HG02763 (cell line): ENCODE data around the gene SBK3.
"Not testable (repeated sequence)": the region's sequence is repeated elsewhere in the genome, so short reads cannot be mapped to it uniquely, and the experiment has no call there.

Source experiments
- ATAC-seq: cut with Tn5 transposase; IDR thresholded peaks from one replicate; pipeline ENCODE4 v1.9.1; 2021; ENCODE audit warnings: mild to moderate bottlenecking, moderate library complexity; ENCODE audit not compliant: unreplicated experiment

Gene SBK3

DNA sequence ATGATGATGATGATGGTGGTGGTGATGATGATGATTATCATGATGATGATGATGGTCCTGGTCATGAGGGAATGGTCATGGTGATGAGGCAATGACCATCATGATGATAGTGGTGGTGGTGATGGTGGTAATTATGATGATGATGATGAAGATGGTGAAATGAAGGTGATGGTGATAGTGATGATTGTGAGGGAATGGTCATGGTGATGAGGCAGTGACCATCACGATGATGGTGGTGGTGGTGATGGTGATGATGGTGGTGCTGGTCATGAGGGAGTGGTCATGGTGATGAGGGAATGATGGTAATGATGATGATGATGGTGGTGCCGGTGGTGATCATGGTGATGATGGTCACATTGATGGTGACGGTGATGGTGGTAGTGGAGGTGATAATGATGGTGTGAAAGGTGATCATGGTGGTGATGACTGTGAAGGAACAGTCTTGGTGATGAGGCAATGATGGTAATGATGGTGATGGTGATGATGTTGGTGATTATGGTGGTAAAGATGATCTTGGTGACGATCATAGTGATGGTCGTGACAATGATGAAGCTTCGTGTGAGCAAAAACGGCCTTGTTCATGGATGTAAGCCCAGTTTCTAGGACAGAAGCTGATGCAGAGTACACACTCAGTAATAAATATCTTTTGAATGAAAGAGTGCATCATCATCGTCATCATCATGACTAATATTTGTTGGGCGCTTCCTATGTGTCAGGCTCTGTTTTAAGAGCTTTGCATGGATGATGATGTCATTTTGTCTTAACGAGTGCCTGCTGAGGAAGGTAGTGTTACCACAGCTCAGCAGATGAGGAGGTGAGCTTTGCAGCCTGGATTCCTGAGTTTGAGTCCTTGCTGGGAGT lies 25.7 kb downstream of the SBK3 start:
- ATAC-seq: no peak

DNA sequence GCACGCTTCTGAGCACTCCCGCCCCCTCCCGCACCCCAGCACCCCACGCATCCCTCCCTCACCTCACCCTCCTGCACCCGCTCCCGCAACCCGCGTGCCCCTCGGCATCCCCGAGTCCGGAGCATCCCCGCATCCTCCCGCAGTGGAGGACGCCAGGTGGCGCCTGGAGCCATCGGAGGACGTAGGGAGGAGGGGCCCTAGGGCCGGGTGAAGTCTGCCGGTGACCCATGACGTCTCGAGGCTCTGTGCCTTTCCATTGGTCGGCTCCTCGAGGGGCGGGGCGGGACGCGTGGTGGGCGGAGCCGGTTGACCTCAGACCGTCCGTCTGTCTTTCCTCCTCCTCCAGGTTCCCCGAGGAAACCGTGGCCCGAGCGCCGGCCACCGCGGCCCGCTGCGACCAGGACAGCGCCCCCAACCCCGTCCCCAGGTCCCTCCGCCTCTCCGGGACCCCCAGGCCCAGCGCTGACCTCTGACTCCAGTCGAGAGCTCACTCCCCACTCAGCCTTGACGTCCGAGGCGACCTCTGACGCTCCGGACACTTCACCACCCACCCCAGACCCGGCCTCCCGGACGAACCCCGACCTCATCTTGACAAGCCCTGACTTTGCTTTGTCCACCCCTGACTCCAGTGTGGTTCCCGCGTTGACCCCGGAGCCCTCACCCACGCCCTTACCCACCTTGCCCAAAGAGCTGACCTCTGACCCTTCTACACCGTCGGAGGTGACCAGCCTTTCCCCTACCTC lies 28.3 kb downstream of the SBK3 start:
- peak; percentile 98 for ATAC-seq

DNA sequence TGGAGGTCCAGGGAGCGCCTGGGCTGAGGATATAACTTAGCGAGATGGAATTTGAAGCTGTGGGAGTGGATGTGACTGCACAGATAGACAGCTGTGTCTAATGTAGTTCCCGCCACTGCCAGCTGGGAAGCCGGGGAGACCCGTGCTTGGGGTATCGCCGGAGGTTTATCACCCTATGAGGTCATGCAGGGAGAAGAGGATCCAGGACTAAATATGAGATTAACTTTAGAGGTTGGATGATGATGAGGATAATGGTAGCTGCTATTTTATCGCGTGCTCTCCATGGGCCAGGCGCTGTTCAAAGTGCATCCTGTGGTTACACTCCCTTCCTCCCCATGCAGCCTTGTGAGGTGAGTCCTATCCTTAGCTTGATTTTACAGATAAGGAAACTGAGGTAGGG lies 37.2 kb downstream of the SBK3 start:
- no peak for ATAC-seq

DNA sequence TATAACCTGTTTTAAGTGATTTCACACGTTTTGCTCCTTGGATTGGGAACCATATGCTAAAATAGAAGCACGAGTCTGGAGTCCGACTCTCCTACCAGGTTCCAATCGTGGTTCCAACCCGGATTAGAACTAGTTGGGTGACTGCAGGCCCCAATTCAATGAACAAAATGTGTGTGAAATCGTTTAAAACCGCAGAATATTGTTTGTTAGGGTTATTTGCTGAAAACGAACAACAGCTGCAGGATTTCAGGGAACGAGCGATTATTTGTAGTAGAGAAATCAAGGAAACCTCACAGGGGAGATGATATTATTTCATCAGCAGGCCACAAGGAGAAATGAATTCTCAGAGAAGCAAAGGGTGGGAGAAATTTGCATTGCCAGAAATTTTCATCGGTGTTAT lies 40.4 kb downstream of the SBK3 start:
- ATAC-seq: no peak

DNA sequence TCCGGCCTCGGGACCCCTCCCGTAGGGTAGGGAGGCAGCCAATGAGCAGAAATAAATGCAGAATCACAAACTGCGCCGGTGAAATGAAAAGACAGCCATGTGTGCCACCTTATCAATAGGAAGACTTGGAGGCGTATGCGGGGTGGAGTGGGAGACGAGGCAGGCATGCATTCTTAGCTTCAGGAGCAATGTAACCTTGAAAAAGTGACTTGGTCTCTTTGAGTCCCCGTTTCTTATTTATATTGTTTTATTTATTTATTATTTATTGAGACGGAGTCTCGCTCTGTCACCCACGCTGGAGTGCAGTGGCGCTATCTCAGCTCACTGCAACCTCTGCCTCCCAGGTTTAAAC lies 41.1 kb downstream of the SBK3 start:
- no peak for ATAC-seq

DNA sequence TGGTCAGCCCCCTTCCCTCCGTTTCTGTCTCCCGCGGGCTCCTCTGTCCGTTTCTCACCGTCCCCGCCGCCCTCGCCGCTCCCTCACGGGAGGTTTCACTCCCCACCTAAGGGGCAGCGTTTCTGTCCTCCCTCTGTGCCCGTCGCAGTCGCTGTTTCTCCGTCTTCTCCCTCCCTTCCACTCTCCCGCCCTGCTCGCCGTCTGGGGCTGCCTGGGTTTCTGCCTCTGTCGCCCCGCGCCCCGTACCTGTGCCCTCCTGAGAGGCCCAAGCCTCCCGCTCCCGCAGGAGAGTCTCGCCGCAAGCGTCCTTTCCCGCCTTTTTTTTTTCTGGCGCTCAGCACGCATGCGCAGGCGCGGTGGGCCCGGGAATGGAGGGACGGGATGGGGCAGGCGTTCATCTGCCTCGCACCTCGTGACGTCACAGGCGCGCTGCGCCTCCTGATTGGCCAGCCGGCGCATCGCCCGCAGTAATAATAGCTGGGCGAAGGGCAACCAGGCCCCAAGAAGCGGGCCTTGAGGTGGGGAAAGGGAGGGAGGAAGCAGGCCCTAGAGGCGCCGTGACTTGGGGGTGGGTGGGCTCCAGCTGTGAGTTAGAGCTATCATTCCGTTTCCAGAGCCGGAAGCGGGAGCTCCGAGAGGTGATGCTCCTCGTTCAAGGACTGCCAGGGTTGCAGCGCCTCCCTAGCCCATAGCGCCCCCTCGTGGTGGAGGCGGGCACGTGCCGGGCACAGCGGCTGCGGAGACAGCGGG lies 41.7 kb downstream of the SBK3 start:
- ATAC-seq: peak; percentile 89

DNA sequence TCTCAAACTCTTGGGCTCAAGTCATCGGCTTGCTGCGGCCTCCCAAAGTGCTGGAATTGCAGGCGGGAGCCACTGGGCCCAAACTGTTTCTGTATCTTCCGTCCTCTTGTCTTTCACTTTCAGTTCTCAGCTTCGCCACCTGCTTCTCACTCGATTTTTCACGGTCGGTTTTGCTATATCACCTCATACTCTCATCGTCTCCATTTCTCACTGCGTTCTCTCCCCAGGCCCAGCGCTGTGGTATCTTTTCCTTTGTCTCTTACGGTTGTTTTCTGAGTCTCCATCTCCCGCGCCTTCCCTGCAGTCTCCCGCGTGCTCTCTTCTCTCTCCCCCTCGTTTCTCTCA lies 42.2 kb downstream of the SBK3 start:
- no peak for ATAC-seq

DNA sequence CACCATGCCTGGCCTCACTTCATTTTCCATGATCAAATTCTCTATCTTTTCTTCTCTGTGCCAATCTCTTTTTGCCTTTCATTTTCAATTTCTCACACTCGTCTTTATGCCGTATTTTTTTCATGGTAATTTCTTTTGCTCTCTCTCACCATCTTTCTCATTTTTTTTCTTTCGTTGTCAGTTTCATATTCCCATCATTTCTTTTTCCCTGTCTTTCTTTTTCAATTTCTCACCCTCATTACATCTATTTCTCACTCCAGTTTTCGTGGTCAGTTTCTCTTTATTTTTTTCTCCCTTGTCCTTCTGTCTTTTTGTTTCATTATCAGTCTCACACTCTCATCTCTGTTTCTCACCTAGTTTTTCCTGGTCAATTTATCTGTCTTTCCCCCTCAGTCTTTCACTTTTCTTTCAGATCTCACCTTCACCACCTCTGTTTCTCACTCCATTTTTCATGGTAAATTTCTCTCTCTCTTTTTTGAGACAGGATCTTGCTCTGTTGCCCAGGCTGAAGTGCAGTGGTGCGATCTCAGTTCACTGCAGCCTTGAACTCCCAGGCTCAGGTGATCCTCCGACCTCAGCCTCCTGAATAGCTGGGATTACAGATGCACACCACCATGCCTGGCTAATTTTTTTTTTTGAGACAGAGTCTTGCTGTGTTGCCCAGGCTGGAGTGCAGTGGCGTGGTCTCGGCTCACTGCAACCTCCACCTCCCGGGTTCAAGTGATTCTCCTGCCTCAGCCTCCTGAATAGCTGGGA lies 43.0 kb downstream of the SBK3 start:
- ATAC-seq: no peak

DNA sequence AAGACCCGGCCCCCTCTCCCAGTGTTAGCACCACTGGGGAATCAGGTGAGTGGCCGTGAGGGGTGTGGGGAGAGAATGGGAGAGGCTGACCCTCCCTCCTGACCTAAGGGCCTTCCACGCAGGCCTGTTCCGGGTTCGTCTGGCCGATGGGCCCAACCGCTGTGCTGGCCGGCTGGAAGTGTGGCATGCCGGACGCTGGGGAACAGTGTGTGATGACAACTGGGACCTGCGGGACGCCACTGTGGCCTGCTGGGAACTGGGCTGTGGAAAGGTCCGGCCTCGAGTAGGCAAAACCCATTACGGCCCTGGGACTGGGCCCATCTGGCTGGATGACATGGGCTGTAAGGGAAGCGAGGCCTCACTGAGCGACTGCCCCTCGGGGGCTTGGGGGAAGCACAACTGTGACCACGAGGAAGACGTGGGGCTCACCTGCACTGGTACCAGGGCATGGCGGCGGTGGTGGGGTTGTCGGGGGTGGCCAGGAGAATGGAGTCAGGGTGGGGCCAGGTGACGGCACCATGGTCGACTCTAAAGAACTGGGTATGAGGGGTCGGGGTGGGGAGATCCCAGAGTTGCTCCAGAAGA lies 44.9 kb downstream of the SBK3 start:
- no peak for ATAC-seq

DNA sequence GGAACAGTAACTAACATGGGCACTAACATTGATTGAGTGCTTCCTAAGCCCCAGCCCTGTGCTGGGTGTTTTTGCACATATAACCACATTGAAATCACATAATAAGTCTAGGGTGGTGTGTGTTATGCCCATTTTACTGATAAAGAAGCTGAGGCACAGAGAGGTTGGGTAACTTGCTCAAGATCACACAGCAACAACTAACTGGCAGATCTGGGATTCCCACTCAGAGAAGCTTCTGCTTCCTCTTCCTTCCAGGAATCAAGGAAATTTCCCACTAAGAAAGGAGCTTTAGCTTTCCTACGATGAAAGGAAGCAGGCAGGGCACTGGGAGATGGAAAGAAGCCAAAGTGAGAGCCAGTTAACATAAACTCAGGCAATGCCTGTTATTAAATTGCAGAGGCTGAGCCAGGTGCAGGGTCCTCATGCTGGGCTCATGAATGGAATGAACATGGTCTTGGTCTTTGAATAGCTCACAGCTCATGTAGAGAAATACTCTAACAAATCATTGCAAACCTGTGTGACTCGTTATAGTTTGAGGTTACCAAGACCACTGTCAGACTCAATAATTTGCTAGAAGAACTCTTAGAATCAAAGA lies 47.0 kb downstream of the SBK3 start:
- ATAC-seq: no peak

DNA sequence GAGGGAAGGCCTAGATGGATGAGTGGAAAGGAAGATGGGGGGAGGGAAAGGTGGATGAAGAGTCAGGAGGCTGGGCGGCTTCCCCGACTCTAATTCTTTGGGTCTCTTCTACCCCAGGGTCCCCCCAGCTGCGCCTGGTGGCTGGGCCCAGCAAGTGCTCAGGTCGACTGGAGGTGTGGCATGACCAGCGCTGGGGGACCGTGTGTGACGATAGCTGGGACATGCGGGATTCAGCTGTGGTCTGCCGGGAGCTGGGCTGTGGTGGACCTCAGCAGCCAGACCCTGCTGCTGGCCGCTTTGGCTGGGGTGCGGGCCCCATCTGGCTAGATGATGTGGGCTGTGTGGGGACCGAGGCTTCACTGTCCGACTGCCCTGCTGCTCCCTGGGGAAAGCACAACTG lies 47.6 kb downstream of the SBK3 start:
- ATAC-seq: no peak

DNA sequence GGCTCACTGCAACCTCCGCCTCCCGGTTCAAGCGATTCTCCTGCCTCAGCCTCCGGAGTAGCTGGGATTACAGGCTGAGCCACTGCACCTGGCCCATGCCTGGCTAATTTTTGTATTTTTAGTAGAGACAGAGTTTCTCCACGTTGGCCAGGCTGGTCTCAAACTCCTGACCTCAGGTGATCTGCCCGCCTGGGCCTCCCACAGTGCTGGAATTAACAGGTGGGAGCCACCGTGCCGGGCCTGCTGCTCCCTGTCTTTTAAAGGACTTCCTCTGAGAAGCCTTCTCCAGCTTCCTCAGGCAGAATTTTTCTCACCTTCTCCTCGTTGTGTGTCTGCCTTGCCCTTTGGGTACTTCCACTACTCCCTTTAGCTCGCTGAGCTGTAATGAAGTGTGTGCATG lies 48.5 kb downstream of the SBK3 start:
- ATAC-seq: not testable (repeated sequence)

DNA sequence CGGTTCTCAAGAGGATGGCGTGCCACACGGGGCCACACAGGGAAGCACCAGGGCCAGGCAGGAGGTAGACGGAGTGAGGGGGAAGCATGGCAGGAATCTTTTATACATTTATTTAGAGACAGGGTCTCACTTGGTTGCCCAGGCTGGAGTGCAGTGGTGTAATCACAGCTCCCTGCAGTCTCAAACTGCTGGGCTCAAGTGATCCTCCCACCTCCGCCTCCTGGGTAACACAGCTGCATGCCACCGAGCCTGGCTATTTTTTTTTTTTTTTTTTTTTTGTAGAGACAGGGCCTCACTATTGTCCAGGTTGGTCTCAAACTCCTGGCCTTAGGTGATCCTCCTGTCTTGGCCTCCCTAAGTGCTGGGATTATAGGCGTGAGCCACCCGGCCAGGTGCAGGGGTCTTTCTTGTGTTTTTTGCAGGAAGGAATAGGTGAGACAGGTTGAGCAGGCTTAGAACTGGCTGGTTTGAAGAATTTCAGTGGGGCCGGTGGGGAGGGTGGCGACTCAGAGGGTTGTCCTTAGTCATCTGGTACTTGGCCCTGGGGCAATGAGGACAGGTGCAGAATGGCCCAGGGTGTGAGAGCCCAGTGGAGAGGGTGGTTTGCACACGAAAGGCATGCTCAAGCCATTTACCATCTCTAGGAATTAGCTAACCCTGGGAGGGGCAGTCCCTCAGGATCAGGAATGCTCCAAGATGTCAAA lies 49.5 kb downstream of the SBK3 start:
- ATAC-seq: no peak

DNA sequence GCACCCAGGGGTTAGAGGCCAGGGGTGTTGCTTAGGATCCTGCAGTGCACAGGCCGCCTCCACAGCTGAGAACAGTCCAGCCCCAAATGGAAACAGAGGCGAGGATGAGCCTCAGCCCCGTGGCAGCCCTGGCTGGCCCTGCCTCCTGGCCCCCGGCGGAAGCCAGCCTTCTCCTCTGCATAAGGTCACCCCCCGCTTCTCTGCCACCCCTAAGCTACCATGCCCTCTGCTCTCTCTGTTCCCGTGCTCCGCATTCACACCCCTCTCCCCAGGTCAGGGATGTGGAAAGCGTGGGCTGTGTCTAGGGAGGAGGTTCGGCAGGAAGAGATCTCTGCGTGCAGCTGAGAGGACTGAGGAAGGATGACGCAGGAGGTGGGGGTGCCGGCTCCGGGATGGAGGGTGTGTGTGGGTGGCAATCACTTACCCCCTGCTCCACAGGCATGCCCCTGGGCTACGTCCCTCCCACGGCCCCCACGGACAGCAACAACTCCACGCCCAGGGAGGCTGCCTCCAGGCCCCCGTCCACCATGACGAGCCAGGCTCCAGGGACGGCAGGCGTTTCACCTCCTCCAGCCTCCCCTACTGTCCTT lies 51.1 kb downstream of the SBK3 start:
- ATAC-seq: no peak

DNA sequence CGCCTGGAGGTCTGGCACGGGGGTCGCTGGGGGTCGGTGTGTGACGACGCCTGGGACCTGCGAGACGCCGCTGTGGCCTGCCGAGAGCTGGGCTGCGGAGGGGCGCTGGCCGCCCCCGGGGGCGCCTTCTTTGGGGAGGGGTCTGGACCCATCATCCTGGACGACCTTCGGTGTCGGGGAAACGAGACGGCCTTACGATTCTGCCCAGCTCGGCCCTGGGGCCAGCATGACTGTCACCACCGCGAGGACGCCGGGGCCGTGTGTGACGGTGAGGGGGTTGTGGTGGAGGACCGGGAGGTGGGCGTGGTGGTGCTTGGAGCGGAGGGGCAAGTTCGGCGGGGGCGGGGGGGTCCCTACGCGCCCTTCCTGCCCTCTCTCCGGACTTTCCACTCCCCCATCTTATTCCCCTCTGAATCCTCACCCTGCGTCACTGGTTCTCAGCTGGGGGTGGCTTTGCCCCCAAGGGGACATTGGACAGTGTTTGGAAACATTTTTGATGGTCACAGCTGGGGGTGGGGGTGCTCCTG lies 51.6 kb downstream of the SBK3 start:
- no peak for ATAC-seq

DNA sequence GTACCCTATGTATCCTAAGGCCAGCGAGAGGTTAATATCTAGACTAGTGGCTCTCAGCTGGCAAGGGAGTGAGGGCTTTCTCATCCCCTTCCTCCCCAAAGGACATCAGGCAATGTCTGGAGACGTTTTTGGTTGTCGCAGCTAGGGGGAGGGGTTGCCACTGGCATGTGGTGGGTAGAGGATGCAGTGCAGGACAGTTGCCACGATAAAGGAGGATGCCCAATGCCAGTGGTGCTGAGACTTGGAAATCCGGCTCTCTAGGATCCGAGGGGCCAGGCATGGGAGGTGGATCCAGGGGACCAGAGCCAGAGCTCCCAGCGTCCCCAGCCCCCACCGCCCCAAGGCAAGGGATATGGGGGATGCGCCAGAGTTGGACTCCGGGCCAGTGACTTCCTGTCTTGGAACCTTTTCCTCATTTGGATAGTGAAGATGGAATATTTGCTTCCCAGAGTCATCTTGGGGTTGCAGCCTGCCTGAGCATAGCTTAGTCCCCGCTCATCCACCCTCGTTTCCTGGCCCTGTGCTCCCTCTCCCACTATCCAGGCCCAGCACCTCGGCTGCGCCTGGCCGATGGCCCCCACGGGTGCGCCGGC lies 52.2 kb downstream of the SBK3 start:
- no peak for ATAC-seq

DNA sequence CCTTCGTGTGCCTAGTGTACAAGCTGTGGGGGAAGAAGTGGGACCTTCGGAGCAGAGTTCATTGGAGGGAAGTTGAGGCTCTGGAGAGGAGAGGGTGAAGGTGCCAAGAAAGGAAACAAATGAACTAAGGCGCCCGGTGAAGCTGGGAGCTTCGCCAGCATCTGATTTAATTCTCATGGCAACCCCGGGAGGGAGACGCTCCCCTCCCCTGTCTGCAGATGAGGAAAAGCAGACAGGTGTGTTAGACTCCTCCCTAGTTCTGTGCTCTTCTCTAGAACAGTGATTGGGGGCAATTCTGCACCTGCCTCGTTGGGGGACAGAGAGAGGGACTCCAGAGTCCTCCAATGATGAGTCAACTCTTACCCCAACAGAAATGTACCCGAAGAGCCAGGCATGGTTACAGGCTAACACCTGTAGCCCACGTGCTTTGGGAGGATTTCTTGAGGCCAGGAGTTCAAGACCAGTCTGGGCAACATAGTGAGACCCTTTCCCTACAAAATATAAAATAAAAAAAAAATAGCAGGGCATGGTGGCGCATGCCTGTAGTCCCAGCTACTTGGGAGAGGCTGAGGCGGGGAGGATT lies 52.9 kb downstream of the SBK3 start:
- no peak for ATAC-seq
